IMR-90 (cell line): ENCODE results near the gene POU2F1. TPM values are rescaled to one million over a fixed set of nuclear protein-coding genes. Genes with fewer than 3 reads are reported as not detected.

Source experiments
- ATAC-seq: fragments of 200-7000 bp; cut with Tn5 transposase; 2 replicates; pipeline ENCODE4 v1.9.1; 2020; ENCODE audit warnings: low read depth, mild to moderate bottlenecking, moderate library complexity
- BruUV-seq: library from RNA; stranded (reverse); fragments of 400-500 nt; replicated peaks from 2 replicates; lab custom pipeline; 2021; lab: Mats Ljungman, UMichigan
- CTCF ChIA-PET: fragments of 300-600 bp; formaldehyde crosslinking; extraction: SDS; loops from one replicate; lab custom pipeline; 2021; ENCODE audit warnings: antibody characterized with exemption; lab: Yijun Ruan, JAX
- POLR2A ChIA-PET: fragments of 300-600 bp; sonication (Branson Sonifier 250); formaldehyde crosslinking; loops from one replicate; lab custom pipeline; 2022; ENCODE audit warnings: antibody characterized with exemption; ENCODE audit not compliant: unreplicated experiment; lab: Charles Lee
- DNase-seq: peaks from one replicate; pipeline ENCODE4 v3.0.0; 2013
- H2AFZ ChIP-seq: replicated peaks from 2 replicates; pipeline ENCODE3; 2013; ENCODE audit warnings: low read length, mild to moderate bottlenecking; ENCODE audit not compliant: poor library complexity
- H2AK5ac ChIP-seq: 2 replicates; pipeline ENCODE4 v1.6.1; 2013; ENCODE audit warnings: low read depth, low read length, inconsistent platforms
- H2AK9ac ChIP-seq: replicated peaks from 2 replicates; pipeline ENCODE3; 2013; ENCODE audit warnings: mild to moderate bottlenecking, low read depth, low read length, moderate library complexity; ENCODE audit not compliant: poor library complexity
- H2BK120ac ChIP-seq: 2 replicates; pipeline ENCODE4 v1.6.1; 2013; ENCODE audit warnings: low read depth, low read length, inconsistent platforms
- H2BK15ac ChIP-seq: 3 replicates; pipeline ENCODE4 v1.6.1; 2013; ENCODE audit warnings: low read depth, low read length, inconsistent platforms
- H2BK20ac ChIP-seq: 2 replicates; pipeline ENCODE4 v1.6.1; 2013; ENCODE audit warnings: low read depth, mild to moderate bottlenecking, inconsistent platforms, low read length, moderate library complexity
- H2BK5ac ChIP-seq: 2 replicates; pipeline ENCODE4 v1.6.1; 2013; ENCODE audit warnings: mild to moderate bottlenecking, low read depth, low read length, inconsistent platforms; ENCODE audit not compliant: poor library complexity, severe bottlenecking
- H3K14ac ChIP-seq: replicated peaks from 2 replicates; pipeline ENCODE4 v1.6.1; 2013; ENCODE audit warnings: low read depth, low read length, inconsistent platforms
- H3K18ac ChIP-seq: 2 replicates; pipeline ENCODE4 v1.6.1; 2013; ENCODE audit warnings: low read depth, low read length, control low read depth
- H3K23ac ChIP-seq: 2 replicates; pipeline ENCODE4 v1.6.1; 2013; ENCODE audit warnings: low read depth, low read length, inconsistent platforms
- H3K27ac ChIP-seq: 2 replicates; pipeline ENCODE4 v1.5.1; 2013; ENCODE audit warnings: mild to moderate bottlenecking, control low read depth, low read length; ENCODE audit not compliant: insufficient read depth
- H3K27me3 ChIP-seq: 2 replicates; pipeline ENCODE4 v1.6.1; 2013; ENCODE audit warnings: low read length; ENCODE audit not compliant: control insufficient read depth, insufficient read depth
- H3K36me3 ChIP-seq: 2 replicates; pipeline ENCODE4 v1.6.1; 2013; ENCODE audit warnings: low read length, mixed read lengths; ENCODE audit not compliant: control insufficient read depth, insufficient read depth
- H3K4ac ChIP-seq: 2 replicates; pipeline ENCODE4 v1.6.1; 2013; ENCODE audit warnings: low read depth, low read length, inconsistent platforms
- H3K4me1 ChIP-seq: 2 replicates; pipeline ENCODE4 v1.6.1; 2013; ENCODE audit warnings: low read length, mixed read lengths; ENCODE audit not compliant: control insufficient read depth, insufficient read depth
- H3K4me2 ChIP-seq: 2 replicates; pipeline ENCODE4 v1.6.1; 2013; ENCODE audit warnings: low read depth, mild to moderate bottlenecking, control low read depth, low read length, moderate library complexity
- H3K4me3 ChIP-seq: 2 replicates; pipeline ENCODE4 v1.5.1; 2013; ENCODE audit warnings: low read depth, mild to moderate bottlenecking, control low read depth, low read length, moderate library complexity; ENCODE audit not compliant: insufficient read depth
- H3K56ac ChIP-seq: 2 replicates; pipeline ENCODE4 v1.6.1; 2013; ENCODE audit warnings: low read length, inconsistent platforms; ENCODE audit not compliant: insufficient read depth; ENCODE audit errors: extremely low read depth
- H3K79me1 ChIP-seq, 2 experiments: 2 replicates each; pipeline ENCODE4 v1.6.1; 2013; ENCODE audit warnings: low read length in 2 of 2, inconsistent platforms in 1 of 2, low read depth in 1 of 2
- H3K9ac ChIP-seq: 2 replicates; pipeline ENCODE4 v1.6.1; 2013; ENCODE audit warnings: low read depth, low read length, control low read depth
- H3K9me1 ChIP-seq: 2 replicates; pipeline ENCODE4 v1.6.1; 2013; ENCODE audit warnings: low read length, inconsistent platforms; ENCODE audit not compliant: insufficient read depth
- H3K9me3 ChIP-seq: 2 replicates; pipeline ENCODE4 v1.6.1; 2013; ENCODE audit warnings: low read length; ENCODE audit not compliant: control insufficient read depth, insufficient read depth
- H4K20me1 ChIP-seq: 2 replicates; pipeline ENCODE4 v1.6.1; 2013; ENCODE audit warnings: low read length, inconsistent platforms; ENCODE audit not compliant: insufficient read depth
- H4K5ac ChIP-seq: 2 replicates; pipeline ENCODE4 v1.6.1; 2013; ENCODE audit warnings: mild to moderate bottlenecking, low read depth, low read length, control low read depth
- H4K8ac ChIP-seq, 2 experiments: 2 replicates each; pipeline ENCODE4 v1.6.1; 2013; ENCODE audit warnings: low read depth in 2 of 2, low read length in 2 of 2, control low read depth in 1 of 2, inconsistent platforms in 1 of 2
- H4K91ac ChIP-seq: 2 replicates; pipeline ENCODE4 v1.6.1; 2013; ENCODE audit warnings: low read depth, low read length, inconsistent platforms; ENCODE audit not compliant: insufficient read depth
- BHLHE40 ChIP-seq: fragments of 150-350 bp; IDR thresholded peaks from 2 replicates; pipeline ENCODE4 v1.6.1; 2016; ENCODE audit warnings: mild to moderate bottlenecking, low read depth, low read length
- CEBPB ChIP-seq: IDR thresholded peaks from 2 replicates; pipeline ENCODE4 v1.6.1; 2012; ENCODE audit warnings: low read depth, low read length, improper control_type of control experiment
- FOS ChIP-seq: fragments of 150-350 bp; IDR thresholded peaks from 2 replicates; pipeline ENCODE4 v1.6.1; 2016; ENCODE audit warnings: low read depth, low read length
- WGBS, 2 experiments: methylation state at CpG; one replicate each; pipeline versions ENCODE4 v1.1.5 to v1.1.7; 2013; ENCODE audit warnings: missing lambda C conversion rate in 2 of 2; ENCODE audit not compliant: insufficient read length in 1 of 2; ENCODE audit errors: extremely low coverage in 2 of 2; 5-methylcytosine and 5-hydroxymethylcytosine counted together
- dilution Hi-C: fragments of 300-500 bp; cut with HindIII; formaldehyde crosslinking; loops from one replicate; pipeline ENCODE4 v1.14.3; 2018; ENCODE audit warnings: low sequenced_read_pairs; ENCODE audit not compliant: unreplicated experiment
- in situ Hi-C: fragments of 300-500 bp; cut with MboI; formaldehyde crosslinking; loops from 3 replicates; pipeline ENCODE4 v1.14.3; 2019; ENCODE audit warnings: low sequenced_read_pairs, inconsistent platforms, mixed read lengths
- intact Hi-C: fragments of 100-400 bp; cut with micrococcal nuclease; formaldehyde crosslinking; loops from 2 replicates; pipeline ENCODE4 v1.10.0; 2022
- polyA plus RNA-seq, 3 experiments: library from polyadenylated mRNA; depleted of rRNA; stranded (reverse); fragments of >200 nt; gene quantifications; 2 replicates each; pipeline ENCODE4 v1.2.3, GENCODE V29; 2012; ENCODE audit warnings: low replicate concordance in 1 of 3
- total RNA-seq: library from RNA; depleted of rRNA; stranded (reverse); fragments of >200 nt; gene quantifications from 2 replicates; pipeline ENCODE4 v1.2.3, GENCODE V29; 2012
- TF ChIP-seq, protein P1 (sequence below): fragments of 150-350 bp; IDR thresholded peaks from 2 replicates; pipeline ENCODE4 v1.6.1; 2017; ENCODE audit warnings: mild to moderate bottlenecking, antibody characterized with exemption, low read length, low read depth

The POU2F1 gene
- total and polyA plus RNA-seq, 2 of the 4 experiments (the other 2 are of a cell fraction): 1.2 to 3.4 TPM

DNA sequence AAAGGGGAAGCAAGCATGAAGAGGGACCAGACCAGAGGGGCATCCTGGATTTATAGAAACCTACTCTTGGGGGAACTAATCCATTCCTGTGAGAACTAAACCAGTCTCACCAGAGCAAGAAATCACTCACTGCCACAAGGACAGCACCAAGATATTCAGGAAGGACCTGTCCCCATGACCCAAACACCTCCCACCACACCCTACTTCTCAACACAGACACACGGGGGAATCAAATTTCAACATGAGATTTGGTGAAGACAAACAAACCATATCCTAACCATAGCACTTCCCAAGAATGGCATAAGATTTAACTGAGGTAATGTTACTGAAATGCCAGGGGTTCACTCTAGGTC lies 12.1 kb upstream of the POU2F1 start:
- no peak for ATAC-seq
- Histone ChIP-seq H2BK15ac (no peak overlapping the region), H4K91ac (no peak overlapping the region), H3K9ac (no peak overlapping the region), H3K14ac (no peak overlapping the region), H3K27me3 (peaks cover 12% of the 10 kb centered on the region), H3K36me3 (no peaks in the 10 kb centered on the region), H4K8ac (no peak overlapping the region), H3K4me3 (no peak overlapping the region), H3K18ac (no peak overlapping the region), H2BK5ac (no peak overlapping the region), H3K56ac (no peak overlapping the region), H3K23ac (no peak overlapping the region), H3K4me2 (no peak overlapping the region), H3K79me1 (no peaks in the 10 kb centered on the region), H3K9me3 (0 out of 2 replicates have a peak, but pooled peaks cover 2% of the 10 kb centered on the region), H3K9me1 (no peaks in the 10 kb centered on the region), H2AFZ (no peak overlapping the region), H3K4ac (no peak overlapping the region), H4K5ac (no peak overlapping the region), H2BK120ac (no peak overlapping the region), H3K4me1 (no peaks in the 10 kb centered on the region), H4K20me1 (no peaks in the 10 kb centered on the region), H2BK20ac (no peak overlapping the region), H3K27ac (no peak overlapping the region), H2AK5ac (no peak overlapping the region), H2AK9ac (no peak overlapping the region)
- in situ Hi-C loops (no loop called here), dilution Hi-C loops (no loop called here), intact Hi-C loops (no loop called here)
- CTCF ChIA-PET: interaction anchor here (0.8 kb wide), 2 partner anchors 10 to 38 kb away, joined by 3 to 4 read pairs; no protein-coding TSS in a partner anchor
- TF ChIP-seq FOS (no peak), CEBPB (no peak), BHLHE40 (no peak)
- TF ChIP-seq, protein P1, sequence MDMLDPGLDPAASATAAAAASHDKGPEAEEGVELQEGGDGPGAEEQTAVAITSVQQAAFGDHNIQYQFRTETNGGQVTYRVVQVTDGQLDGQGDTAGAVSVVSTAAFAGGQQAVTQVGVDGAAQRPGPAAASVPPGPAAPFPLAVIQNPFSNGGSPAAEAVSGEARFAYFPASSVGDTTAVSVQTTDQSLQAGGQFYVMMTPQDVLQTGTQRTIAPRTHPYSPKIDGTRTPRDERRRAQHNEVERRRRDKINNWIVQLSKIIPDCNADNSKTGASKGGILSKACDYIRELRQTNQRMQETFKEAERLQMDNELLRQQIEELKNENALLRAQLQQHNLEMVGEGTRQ: no peak
- POLR2A ChIA-PET: interaction anchor here (0.6 kb wide), 1 partner anchor 1091 kb away, joined by 13 read pairs; no protein-coding TSS in a partner anchor
- BruUV-seq: no TSS peak
- whole genome bisulfite sequencing, 2 experiments: no CpG with 5 or more reads among the region's 1 CpG
- DNase-seq: no peak
